HepG2 (cell line): Measurements from ENCODE around the gene LRRC25. TPM values are rescaled to one million over a fixed set of nuclear protein-coding genes. Genes with fewer than 3 reads are reported as not detected.

Experiments
- ATAD3A ChIP-seq: sonication (generic); formaldehyde crosslinking; IDR thresholded peaks from 2 replicates; pipeline ENCODE4 v1.4.0; 2020; ENCODE audit warnings: missing genetic modification reagents
- CBX1 ChIP-seq: IDR thresholded peaks from one replicate; pipeline ENCODE4 v1.6.1; 2016; ENCODE audit warnings: antibody characterized with exemption, low read depth
- CEBPB ChIP-seq: IDR thresholded peaks from 2 replicates; pipeline ENCODE4 v1.6.1; 2011; ENCODE audit warnings: low read depth, low read length, improper control_type of control experiment, borderline replicate concordance
- CHCHD3 ChIP-seq: sonication (generic); formaldehyde crosslinking; IDR thresholded peaks from 2 replicates; pipeline ENCODE4 v1.8.0; 2022; ENCODE audit warnings: mild to moderate bottlenecking, missing genetic modification reagents, moderate library complexity
- DPF2 ChIP-seq: sonication (generic); formaldehyde crosslinking; IDR thresholded peaks from 2 replicates; pipeline ENCODE4 v1.4.0; 2020; ENCODE audit warnings: mild to moderate bottlenecking, low read depth, missing genetic modification reagents, borderline replicate concordance
- ELF1 ChIP-seq: sonication (generic); formaldehyde crosslinking; IDR thresholded peaks from 2 replicates; pipeline ENCODE4 v1.4.0; 2020; ENCODE audit warnings: missing genetic modification reagents
- ELF3 ChIP-seq: IDR thresholded peaks from 2 replicates; pipeline ENCODE4 v1.6.1; 2016; ENCODE audit warnings: missing genetic modification reagents, missing compliant biosample characterization
- EP300 ChIP-seq, 3 experiments: sonication (generic) in 1 of 3; formaldehyde crosslinking in 1 of 3; IDR thresholded peaks; 2 replicates each; pipeline versions ENCODE4 v1.5.1 to v1.6.1; 2011 to 2020; ENCODE audit warnings: low read depth in 2 of 3, low read length in 2 of 3, borderline replicate concordance in 1 of 3, improper control_type of control experiment in 1 of 3, mild to moderate bottlenecking in 1 of 3, missing genetic modification reagents in 1 of 3, moderate library complexity in 1 of 3
- HNF4A ChIP-seq: sonication (generic); formaldehyde crosslinking; IDR thresholded peaks from 2 replicates; pipeline ENCODE4 v1.4.0; 2020; ENCODE audit warnings: missing genetic modification reagents
- KDM2A ChIP-seq: sonication (generic); formaldehyde crosslinking; IDR thresholded peaks from 2 replicates; pipeline ENCODE4 v1.4.0; 2020; ENCODE audit warnings: low read depth, missing genetic modification reagents, borderline replicate concordance
- KLF12 ChIP-seq: sonication (generic); formaldehyde crosslinking; IDR thresholded peaks from 2 replicates; pipeline ENCODE4 v1.4.0; 2020; ENCODE audit warnings: missing genetic modification reagents, borderline replicate concordance
- RARA ChIP-seq: IDR thresholded peaks from 2 replicates; pipeline ENCODE4 v1.6.1; 2016; ENCODE audit warnings: missing genetic modification reagents, missing compliant biosample characterization
- RFX5 ChIP-seq: IDR thresholded peaks from 2 replicates; pipeline ENCODE4 v1.6.1; 2011; ENCODE audit warnings: low read depth, low read length, improper control_type of control experiment
- THAP9 ChIP-seq: sonication (generic); formaldehyde crosslinking; IDR thresholded peaks from 2 replicates; pipeline ENCODE4; 2020; ENCODE audit warnings: missing genetic modification reagents, mild to moderate bottlenecking, borderline replicate concordance
- ZMYM2 ChIP-seq: sonication (generic); formaldehyde crosslinking; IDR thresholded peaks from 2 replicates; pipeline ENCODE4 v1.8.0; 2022; ENCODE audit warnings: mild to moderate bottlenecking, missing genetic modification reagents
- ZNF263 ChIP-seq: sonication (generic); formaldehyde crosslinking; IDR thresholded peaks from 2 replicates; pipeline ENCODE4 v1.4.0; 2020; ENCODE audit warnings: missing genetic modification reagents
- ZNF556 ChIP-seq: sonication (generic); formaldehyde crosslinking; IDR thresholded peaks from 2 replicates; pipeline ENCODE4 v1.4.0; 2020; ENCODE audit warnings: mild to moderate bottlenecking, missing genetic modification reagents, borderline replicate concordance
- ZNF562 ChIP-seq: sonication (generic); formaldehyde crosslinking; IDR thresholded peaks from 2 replicates; pipeline ENCODE4 v1.8.0; 2022; ENCODE audit warnings: missing genetic modification reagents, borderline replicate concordance
- ZNF574 ChIP-seq: sonication (generic); formaldehyde crosslinking; IDR thresholded peaks from 2 replicates; pipeline ENCODE4 v1.4.0; 2020; ENCODE audit warnings: missing genetic modification reagents
- ZNF580 ChIP-seq: IDR thresholded peaks from 2 replicates; pipeline ENCODE4 v1.6.1; 2016; ENCODE audit warnings: low read depth, borderline replicate concordance
- ZNF672 ChIP-seq: sonication (generic); formaldehyde crosslinking; IDR thresholded peaks from 2 replicates; pipeline ENCODE4 v1.8.1; 2022; ENCODE audit warnings: missing genetic modification reagents
- ZNF737 ChIP-seq: sonication (generic); formaldehyde crosslinking; IDR thresholded peaks from 2 replicates; pipeline ENCODE4 v1.5.0; 2020; ENCODE audit warnings: missing genetic modification reagents, mild to moderate bottlenecking, borderline replicate concordance
- polyA plus RNA-seq, 8 experiments: library from polyadenylated mRNA; depleted of rRNA in 3 of 8; stranded (reverse) in 7 of 8; unstranded in 1 of 8; fragments of >200 nt; fragmentation: Illumina TruSeq in 4 of 8; extraction: Trizol in 4 of 8; gene quantifications; 2 replicates each; pipeline versions ENCODE4 v1.2.1 to v1.2.3, GENCODE V29; 2011 to 2016; ENCODE audit warnings: low read depth in 4 of 8, missing spikeins in 1 of 8, mixed read lengths in 1 of 8; ENCODE audit not compliant: insufficient read depth in 1 of 8
- total RNA-seq, 5 experiments: library from RNA; depleted of rRNA; stranded (reverse); fragments of >200 nt; fragmentation: Illumina TruSeq; extraction: Trizol; gene quantifications; 2 replicates each; pipeline ENCODE4 v1.2.3, GENCODE V29; 2016; ENCODE audit warnings: low read depth in 1 of 5

The LRRC25 gene
- total and polyA plus RNA-seq, 2 of the 13 experiments (the other 11 are each of a cell fraction or from before 2014, with no cell fraction given) = 0.13 to 0.53 TPM

GRCh38 chr19:18401580-18402112 lies 4.2 kb upstream of the LRRC25 start (continued):
- no peak for TF ChIP-seq ATAD3A (CRISPR knock-in tag)
- TF ChIP-seq ZNF580 (CRISPR knock-in tag) = peak; percentile 52; the same call in 1 of the 2 replicates
- peak; percentile 92 for TF ChIP-seq ZMYM2 (CRISPR knock-in tag)
- peak; percentile 81 for TF ChIP-seq ELF3 (CRISPR knock-in tag)
- 0 out of 2 replicates have a peak, but pooled peaks have one; percentile 30 for TF ChIP-seq RARA (CRISPR knock-in tag)
- no peak for TF ChIP-seq HNF4A (CRISPR knock-in tag)
- no peak for TF ChIP-seq THAP9 (CRISPR knock-in tag)
- no peak for TF ChIP-seq CBX1
- no peak for TF ChIP-seq CHCHD3 (CRISPR knock-in tag)
- no peak for TF ChIP-seq ZNF574 (CRISPR knock-in tag)
- no peak for TF ChIP-seq DPF2 (CRISPR knock-in tag)
- TF ChIP-seq ZNF562 (CRISPR knock-in tag) = no peak
- TF ChIP-seq ZNF263 (CRISPR knock-in tag) = peak; percentile 58
- no peak for TF ChIP-seq CEBPB
- TF ChIP-seq ZNF556 (CRISPR knock-in tag) = no peak
- peak; percentile 68; the same call in 1 of the 2 replicates for TF ChIP-seq ELF1 (CRISPR knock-in tag)
- TF ChIP-seq EP300 (IDR thresholded peaks at IDR 0.05; ENCODE audit: low read depth in 2 of 2, low read length in 2 of 2) = 0 out of 4 replicates have a peak, but pooled peaks of 1 of the 2 experiments have one; percentile 14
- no peak for TF ChIP-seq EP300 (CRISPR knock-in tag; IDR thresholded peaks at IDR 0.05; ENCODE audit: borderline replicate concordance)
- no peak for TF ChIP-seq ZNF737 (CRISPR knock-in tag)
- no peak for TF ChIP-seq RFX5
- no peak for TF ChIP-seq KDM2A (CRISPR knock-in tag)
- no peak for TF ChIP-seq KLF12 (CRISPR knock-in tag)
- TF ChIP-seq ZNF672 = no peak
